Lower leg skin (tissue), 3 donors: ENCODE results near the gene CALU.

Experiments used
- POLR2A ChIP-seq, 2 donors: fragments of 450-650 bp; IDR thresholded peaks; one replicate each; pipeline ENCODE4 v1.6.1; 2016 to 2017; ENCODE audit warnings: antibody characterized with exemption in 2 of 2, mild to moderate bottlenecking in 1 of 2, moderate library complexity in 1 of 2
- TF ChIP-seq, protein P1 (sequence below), 3 donors: fragments of 450-650 bp; IDR thresholded peaks; one replicate each; pipeline ENCODE4 v1.5.1; 2016; ENCODE audit warnings: antibody characterized with exemption in 3 of 3, mild to moderate bottlenecking in 3 of 3, moderate library complexity in 2 of 3

GRCh38 chr7:128801003-128801402 lies 61.8 kb downstream of the CALU start:
- TF ChIP-seq, protein P1, sequence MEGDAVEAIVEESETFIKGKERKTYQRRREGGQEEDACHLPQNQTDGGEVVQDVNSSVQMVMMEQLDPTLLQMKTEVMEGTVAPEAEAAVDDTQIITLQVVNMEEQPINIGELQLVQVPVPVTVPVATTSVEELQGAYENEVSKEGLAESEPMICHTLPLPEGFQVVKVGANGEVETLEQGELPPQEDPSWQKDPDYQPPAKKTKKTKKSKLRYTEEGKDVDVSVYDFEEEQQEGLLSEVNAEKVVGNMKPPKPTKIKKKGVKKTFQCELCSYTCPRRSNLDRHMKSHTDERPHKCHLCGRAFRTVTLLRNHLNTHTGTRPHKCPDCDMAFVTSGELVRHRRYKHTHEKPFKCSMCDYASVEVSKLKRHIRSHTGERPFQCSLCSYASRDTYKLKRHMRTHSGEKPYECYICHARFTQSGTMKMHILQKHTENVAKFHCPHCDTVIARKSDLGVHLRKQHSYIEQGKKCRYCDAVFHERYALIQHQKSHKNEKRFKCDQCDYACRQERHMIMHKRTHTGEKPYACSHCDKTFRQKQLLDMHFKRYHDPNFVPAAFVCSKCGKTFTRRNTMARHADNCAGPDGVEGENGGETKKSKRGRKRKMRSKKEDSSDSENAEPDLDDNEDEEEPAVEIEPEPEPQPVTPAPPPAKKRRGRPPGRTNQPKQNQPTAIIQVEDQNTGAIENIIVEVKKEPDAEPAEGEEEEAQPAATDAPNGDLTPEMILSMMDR (IDR thresholded peaks at IDR 0.05): no peak
- no peak for TF ChIP-seq POLR2A (IDR thresholded peaks at IDR 0.05)
